HG02588 (cell line): ENCODE results near the gene PPM1F.
"Not testable (repeated sequence)": the region's sequence is repeated elsewhere in the genome, so short reads cannot be mapped to it uniquely, and the experiment has no call there.

Experiments used
- ATAC-seq: cut with Tn5 transposase; IDR thresholded peaks from one replicate; pipeline ENCODE4 v1.9.1; 2021; ENCODE audit warnings: mild to moderate bottlenecking, moderate library complexity; ENCODE audit not compliant: unreplicated experiment

Gene PPM1F

DNA sequence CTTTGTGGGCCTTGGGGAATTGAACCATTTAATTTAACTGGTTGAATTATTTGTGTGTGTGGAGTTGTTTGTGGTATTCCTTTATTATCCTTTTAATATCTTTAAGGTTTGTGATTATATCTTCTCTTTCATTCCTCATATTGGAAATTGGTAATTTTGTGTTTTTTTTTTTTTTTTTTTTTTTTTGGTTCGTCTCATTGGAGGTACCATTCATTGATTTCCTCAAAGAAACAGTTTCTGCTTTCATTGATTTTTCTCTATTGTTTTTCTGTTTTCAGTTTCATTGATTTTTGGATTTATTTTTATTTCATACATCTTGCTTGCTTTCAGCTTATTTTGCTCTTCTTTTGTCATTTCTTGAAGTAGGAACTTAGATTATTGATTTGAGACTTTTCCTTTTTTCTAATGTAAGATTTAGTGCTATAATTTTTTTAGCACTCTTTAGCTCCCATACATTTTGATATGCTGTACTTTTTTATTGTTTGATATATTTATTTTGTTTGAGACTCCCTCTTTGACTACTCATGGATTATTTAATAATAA, 54.2 kb downstream of the PPM1F start:
- no peak for ATAC-seq

DNA sequence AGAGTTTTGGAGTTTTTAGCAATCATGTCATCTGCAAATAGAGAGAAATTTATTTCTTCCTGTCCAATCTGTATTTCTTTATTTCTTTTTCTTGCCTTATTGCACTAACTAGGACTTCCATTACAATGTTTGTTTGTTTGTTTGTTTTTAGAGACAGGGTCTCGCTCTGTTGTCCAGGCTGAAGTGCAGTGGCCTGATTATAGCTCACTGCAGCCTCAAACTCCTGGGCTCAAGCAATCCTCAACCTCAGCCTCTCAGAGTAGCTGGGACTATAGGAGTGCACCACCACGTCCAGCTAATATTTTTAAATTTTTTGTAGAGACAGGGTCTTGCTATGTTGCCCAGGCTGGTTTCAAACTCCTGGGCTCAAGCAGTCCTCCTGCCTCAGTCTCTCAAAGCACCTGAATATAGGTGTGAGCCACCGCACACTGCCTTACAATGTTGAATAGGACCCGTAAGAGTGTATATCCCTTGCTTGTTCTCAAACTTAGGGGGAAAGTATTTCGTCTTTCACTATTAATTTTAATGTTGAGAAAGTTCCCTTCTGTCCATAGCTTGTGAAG, 55.6 kb downstream of the PPM1F start:
- no peak for ATAC-seq

DNA sequence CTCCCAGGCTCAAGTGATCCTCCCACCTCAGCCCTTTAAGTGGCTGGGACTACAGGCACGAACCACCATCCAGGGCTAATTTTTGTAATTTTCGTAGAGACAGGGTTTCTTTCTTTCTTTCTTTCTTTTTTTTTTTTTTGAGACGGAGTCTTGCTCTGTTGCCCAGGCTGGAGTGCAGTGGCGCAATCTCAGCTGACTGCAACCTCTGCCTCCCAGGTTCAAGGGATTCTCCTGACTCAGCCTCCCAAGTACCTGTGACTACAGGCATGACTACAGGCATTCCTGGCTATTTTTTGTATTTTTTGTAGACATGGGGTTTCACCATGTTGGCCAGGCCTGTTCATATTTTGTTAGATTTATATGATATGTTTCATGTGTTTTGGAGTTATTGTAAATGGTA, 56.4 kb downstream of the PPM1F start:
- ATAC-seq, result not testable (repeated sequence)

DNA sequence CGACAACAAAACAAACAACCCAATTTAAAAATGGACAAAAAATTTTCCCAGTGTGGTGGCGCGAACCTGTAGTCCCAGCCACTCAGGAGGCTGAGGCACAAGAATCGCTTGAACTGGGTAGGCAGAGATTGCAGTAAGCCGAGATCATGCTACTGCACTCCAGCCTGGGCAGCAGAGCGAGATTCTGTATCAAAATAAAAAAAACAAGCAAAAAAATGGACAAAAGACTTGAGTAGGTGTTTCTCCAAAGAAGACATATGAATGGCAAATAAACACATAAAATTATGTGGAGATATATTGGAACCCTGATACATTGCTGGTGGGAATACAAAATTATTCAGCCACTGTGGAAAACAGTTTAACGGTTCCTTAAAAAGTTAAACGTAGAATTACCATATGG, 57.8 kb downstream of the PPM1F start:
- no peak for ATAC-seq

DNA sequence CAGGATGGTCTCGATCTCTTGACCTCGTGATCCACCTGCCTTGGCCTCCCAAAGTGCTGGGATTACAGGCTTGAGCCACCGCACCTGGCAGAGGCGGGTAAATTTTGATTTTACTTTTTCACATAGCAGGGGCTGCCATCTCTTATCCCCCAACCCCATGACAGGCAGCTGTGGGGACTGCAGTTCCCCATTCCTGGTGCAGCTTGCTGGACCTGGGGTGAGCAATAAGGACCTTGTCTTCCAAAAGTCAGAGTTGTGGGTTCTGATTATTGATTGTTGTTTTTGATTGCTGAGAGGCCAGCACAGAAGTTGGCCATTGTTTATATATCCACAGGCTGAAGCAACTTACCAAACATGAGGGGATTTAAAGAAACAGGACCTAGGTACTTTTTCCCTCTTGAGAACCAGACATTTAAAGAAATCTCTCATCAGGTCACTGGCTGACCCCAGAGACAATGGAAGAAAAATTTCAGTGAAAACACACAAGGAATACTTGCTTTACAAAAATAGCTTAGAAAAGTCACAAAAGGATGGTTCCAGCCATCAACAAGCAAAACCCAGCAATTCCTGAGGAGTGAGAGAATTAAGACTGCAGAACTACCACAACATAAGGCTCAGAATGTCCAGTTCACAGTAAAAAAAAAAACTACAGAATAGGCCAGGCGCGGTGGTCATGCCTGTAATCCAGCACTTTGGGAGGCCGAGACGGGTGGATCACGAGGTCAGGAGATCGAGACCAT, 63.2 kb downstream of the PPM1F start:
- ATAC-seq, result no peak

- no peak for ATAC-seq
Measured at GRCh38 chr22:21887841-21888240, 64.8 kb downstream of the PPM1F start.

DNA sequence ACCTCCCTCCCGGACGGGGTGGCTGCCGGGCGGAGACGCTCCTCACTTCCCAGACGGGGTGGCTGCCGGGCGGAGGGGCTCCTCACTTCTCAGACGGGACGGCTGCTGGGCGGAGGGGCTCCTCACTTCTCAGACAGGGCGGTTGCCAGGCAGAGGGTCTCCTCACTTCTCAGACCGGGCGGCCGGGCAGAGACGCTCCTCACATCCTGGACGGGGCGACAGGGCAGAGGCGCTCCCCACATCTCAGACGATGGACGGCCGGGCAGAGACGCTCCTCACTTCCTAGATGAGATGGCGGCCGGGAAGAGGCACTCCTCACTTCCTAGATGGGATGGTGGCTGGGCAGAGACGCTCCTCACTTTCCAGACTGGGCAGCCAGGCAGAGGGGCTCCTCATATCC, 68.7 kb downstream of the PPM1F start:
- not testable (repeated sequence) for ATAC-seq

DNA sequence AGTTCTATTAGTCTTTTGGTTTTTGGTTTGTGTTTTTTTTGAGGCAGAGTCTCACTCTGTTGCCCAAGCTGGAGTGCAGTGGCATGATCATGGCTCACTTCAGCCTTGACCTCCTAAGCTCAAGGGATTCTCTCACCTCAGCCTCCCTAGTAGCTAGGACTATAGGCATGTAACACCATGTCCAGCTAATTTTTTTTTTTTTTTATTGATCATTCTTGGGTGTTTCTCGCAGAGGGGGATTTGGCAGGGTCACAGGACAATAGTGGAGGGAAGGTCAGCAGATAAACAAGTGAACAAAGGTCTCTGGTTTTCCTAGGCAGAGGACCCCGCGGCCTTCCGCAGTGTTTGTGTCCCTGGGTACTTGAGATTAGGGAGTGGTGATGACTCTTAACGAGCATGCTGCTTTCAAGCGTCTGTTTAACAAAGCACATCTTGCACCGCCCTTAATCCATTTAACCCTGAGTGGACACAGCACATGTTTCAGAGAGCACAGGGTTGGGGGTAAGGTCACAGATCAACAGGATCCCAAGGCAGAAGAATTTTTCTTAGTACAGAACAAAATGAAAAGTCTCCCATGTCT, 69.8 kb downstream of the PPM1F start:
- ATAC-seq, result not testable (repeated sequence)

- no peak for ATAC-seq
Measured at GRCh38 chr22:21881841-21882753, 70.6 kb downstream of the PPM1F start.

GRCh38 chr22:21876486-21877176, 76.0 kb downstream of the PPM1F start:
- ATAC-seq, result no peak

GRCh38 chr22:21874953-21875352, 77.7 kb downstream of the PPM1F start:
- not testable (repeated sequence) for ATAC-seq

GRCh38 chr22:21873619-21874018, 79.0 kb downstream of the PPM1F start:
- no peak for ATAC-seq

DNA sequence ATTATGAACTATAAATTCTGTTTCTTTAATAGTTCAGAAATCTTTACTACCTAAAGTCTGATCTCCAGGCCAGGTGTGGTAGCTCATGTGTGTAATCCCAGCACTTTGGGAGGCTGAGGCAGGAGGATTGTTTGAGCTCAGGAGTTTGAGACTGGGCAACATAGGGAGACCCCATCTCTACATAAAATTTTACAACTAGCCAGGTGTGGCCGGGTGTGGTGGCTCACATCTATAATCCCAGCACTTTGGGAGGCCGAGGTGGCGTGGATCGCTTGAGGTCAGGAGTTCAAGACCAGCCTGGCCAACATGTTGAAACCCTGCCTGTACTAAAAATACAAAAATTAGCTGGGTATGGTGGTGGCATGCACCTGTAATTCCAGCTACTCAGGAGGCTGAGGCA, 79.9 kb downstream of the PPM1F start:
- ATAC-seq, result not testable (repeated sequence)
